Small intestine (tissue), 7 donors: ENCODE measurements around the gene IL17C. TPM values are rescaled to one million over a fixed set of nuclear protein-coding genes. Genes with fewer than 3 reads are reported as not detected.

Experiments used
- DNase-seq, 2 donors: peaks; one replicate each; pipeline versions ENCODE4 v3.0.0 to v3.0.0-alpha.2; 2013
- FAIRE-seq: peaks from 2 replicates; lab custom pipeline; 2012; peaks lifted over from hg19 to GRCh38; lab: Jason Lieb, UNC
- H3K27ac ChIP-seq, 3 donors: one replicate each; pipeline ENCODE4 v1.5.1; 2013; ENCODE audit warnings: low read length in 2 of 3, mild to moderate bottlenecking in 2 of 3, control low read depth in 1 of 3, inconsistent platforms in 1 of 3, low read depth in 1 of 3, moderate library complexity in 1 of 3
- H3K27me3 ChIP-seq, 3 donors: one replicate each; pipeline ENCODE4 v1.6.1; 2013; ENCODE audit warnings: low read length in 3 of 3, inconsistent platforms in 1 of 3; ENCODE audit not compliant: control insufficient read depth in 3 of 3, insufficient read depth in 3 of 3
- H3K36me3 ChIP-seq, 3 donors: one replicate each; pipeline ENCODE4 v1.6.1; 2013; ENCODE audit warnings: low read length in 3 of 3, inconsistent platforms in 1 of 3, low read depth in 1 of 3, mild to moderate bottlenecking in 1 of 3, moderate library complexity in 1 of 3; ENCODE audit not compliant: control insufficient read depth in 3 of 3, insufficient read depth in 2 of 3
- H3K4me1 ChIP-seq, 3 donors: one replicate each; pipeline ENCODE4 v1.6.1; 2013; ENCODE audit warnings: low read length in 2 of 3, inconsistent platforms in 1 of 3, low read depth in 1 of 3, mild to moderate bottlenecking in 1 of 3, moderate library complexity in 1 of 3; ENCODE audit not compliant: control insufficient read depth in 3 of 3, insufficient read depth in 2 of 3
- H3K4me3 ChIP-seq, 3 donors: one replicate each; pipeline ENCODE4 v1.5.1; 2013; ENCODE audit warnings: low read length in 3 of 3, control low read depth in 1 of 3, inconsistent platforms in 1 of 3, low read depth in 1 of 3, mild to moderate bottlenecking in 1 of 3, moderate library complexity in 1 of 3
- H3K9me3 ChIP-seq, 2 donors: one replicate each; pipeline ENCODE4 v1.6.1; 2013; ENCODE audit warnings: low read depth in 1 of 2, low read length in 1 of 2; ENCODE audit not compliant: control insufficient read depth in 2 of 2, insufficient read depth in 1 of 2
- WGBS, 3 donors: extraction: QIAGEN DNeasy Blood & Tissue Kit; methylation state at CpG; one replicate each; pipeline ENCODE4 v1.1.7; 2013; 5-methylcytosine and 5-hydroxymethylcytosine counted together
- polyA plus RNA-seq, 4 donors: library from polyadenylated mRNA; stranded (reverse) in 3 of 4; unstranded in 1 of 4; fragments of 200-250 nt in 3 of 4; fragments of 120-200 nt in 1 of 4; gene quantifications; one replicate each; pipeline versions ENCODE4 v1.2.1 to v1.2.3, GENCODE V29; 2013
- donor health status: healthy with polysubstance abuse.
- donor health status: control.
- donor health status: control.
- donor health status: Bipolar disorder and iron deficiency.
- donor health status: healthy.

IL17C gene
- polyA plus RNA-seq, 4 donors: 0.19 TPM; not detected in 3

DNA sequence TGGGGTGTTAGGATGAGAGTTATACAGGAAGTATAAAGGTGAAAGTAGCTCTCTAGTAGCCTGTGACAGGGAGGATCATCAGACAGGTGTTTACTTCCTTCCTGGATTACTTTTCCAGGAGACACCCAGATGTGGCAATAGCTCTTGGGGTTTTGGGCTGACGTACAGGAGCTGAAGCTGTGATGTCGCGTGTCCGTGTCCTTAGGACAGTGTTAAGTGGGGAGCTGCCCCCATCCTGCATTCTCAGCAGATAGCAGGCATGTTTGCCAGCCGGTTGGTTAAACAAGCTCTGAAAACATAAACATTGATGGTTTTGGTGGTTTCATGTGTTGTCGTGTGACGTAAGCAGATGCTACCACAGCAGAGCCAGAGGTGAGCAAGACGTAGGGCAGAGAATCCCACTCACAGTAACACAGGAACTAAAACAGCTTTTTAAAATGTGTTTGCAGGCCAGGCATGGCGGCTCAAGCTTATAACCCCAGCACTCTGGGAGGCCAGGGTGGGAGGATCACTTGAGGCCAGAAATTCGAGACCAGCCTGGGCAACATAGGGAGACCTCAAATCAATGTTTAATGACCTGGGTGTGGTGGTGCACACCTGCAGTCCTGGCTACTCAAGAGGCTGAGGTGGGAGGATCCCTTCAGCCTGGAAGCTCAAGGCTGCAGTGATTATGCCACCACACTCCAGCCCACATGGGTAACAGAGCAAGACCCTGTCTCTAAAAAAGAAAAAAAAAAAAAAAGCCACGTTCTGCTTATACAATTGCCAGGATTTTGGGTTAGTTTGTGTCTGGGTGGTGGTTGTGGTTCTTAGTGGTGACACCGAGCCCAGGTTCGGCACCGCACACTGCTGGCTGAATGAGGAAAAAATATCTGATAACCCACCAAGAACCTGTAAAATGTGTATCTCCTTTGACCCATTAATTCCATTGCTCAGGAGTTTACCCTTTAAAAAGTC lies 18.2 kb upstream of the IL17C start:
- Histone ChIP-seq H3K4me3 (no peak overlapping the region), H3K4me1 (peaks cover 0 to 35% (median 8%) of the 10 kb centered on the region in 3 donors), H3K27ac (peak overlapping the region in 1 of 3 donors; percentile 71), H3K9me3 (no peaks in the 10 kb centered on the region), H3K36me3 (peaks cover 6 to 81% (median 14%) of the 10 kb centered on the region in 3 donors), H3K27me3 (no peaks in the 10 kb centered on the region)
- no peak for FAIRE-seq
- 67 to 85% (median 69%) methylated on average over 14 of the region's 14 CpGs for WGBS, 3 donors
- DNase-seq: peak in 1 of 2 donors; percentile 62

DNA sequence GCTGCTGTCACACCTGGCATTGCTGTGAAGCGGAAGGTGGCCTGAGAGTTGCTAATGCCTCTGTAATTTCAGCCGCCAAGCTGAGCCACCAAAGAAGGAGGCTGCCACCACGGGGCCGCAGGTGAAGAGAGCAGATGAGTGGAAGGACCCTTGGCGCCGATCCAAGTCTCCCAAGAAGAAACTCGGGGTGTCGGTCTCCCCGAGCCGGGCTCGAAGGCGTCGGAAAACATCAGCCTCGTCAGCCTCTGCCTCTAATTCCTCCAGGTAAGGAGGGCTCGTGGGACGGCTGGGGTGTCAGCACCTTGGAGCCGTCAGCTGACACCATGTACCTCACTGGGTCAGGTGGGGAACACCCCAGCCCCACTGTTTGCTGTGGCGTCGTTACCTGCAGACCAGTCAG lies 16.2 kb upstream of the IL17C start:
- peaks cover 0 to 18% (median 0%) of the 10 kb centered on the region in 3 donors for H3K4me1 ChIP-seq
- no peak for FAIRE-seq
- DNase-seq: no peak
- no peaks in the 10 kb centered on the region for H3K27me3 ChIP-seq
- WGBS, 3 donors: 89 to 94% (median 90%) methylated on average over 19 of the region's 19 CpGs
- H3K36me3 ChIP-seq: peaks cover 6 to 89% (median 14%) of the 10 kb centered on the region in 3 donors
- no peak overlapping the region for H3K27ac ChIP-seq
- H3K4me3 ChIP-seq: no peak overlapping the region
- no peaks in the 10 kb centered on the region for H3K9me3 ChIP-seq

GRCh38 chr16:88622866-88623265 lies 15.5 kb upstream of the IL17C start:
- Histone ChIP-seq H3K9me3 (no peaks in the 10 kb centered on the region), H3K4me3 (no peak overlapping the region), H3K36me3 (peaks cover 6 to 91% (median 17%) of the 10 kb centered on the region in 3 donors), H3K4me1 (peaks cover 0 to 11% (median 0%) of the 10 kb centered on the region in 3 donors), H3K27me3 (no peaks in the 10 kb centered on the region), H3K27ac (no peak overlapping the region)
- 96 to 97% (median 97%) methylated on average over 27 to 29 of the region's 29 CpGs for WGBS, 3 donors
- FAIRE-seq: no peak
- no peak for DNase-seq

- DNase-seq: no peak
- FAIRE-seq: no peak
- Histone ChIP-seq H3K27ac (no peak overlapping the region), H3K9me3 (no peaks in the 10 kb centered on the region), H3K36me3 (peaks cover 6 to 91% (median 23%) of the 10 kb centered on the region in 3 donors), H3K27me3 (no peaks in the 10 kb centered on the region), H3K4me3 (no peak overlapping the region), H3K4me1 (peaks cover 0 to 1% (median 0%) of the 10 kb centered on the region in 3 donors)
- WGBS, 3 donors: 95 to 97% (median 96%) methylated on average over 13 of the region's 13 CpGs
Observed at GRCh38 chr16:88623858-88624257, 14.5 kb upstream of the IL17C start.

GRCh38 chr16:88624481-88624880 lies 13.9 kb upstream of the IL17C start:
- no peak for DNase-seq
- Histone ChIP-seq H3K9me3 (no peaks in the 10 kb centered on the region), H3K4me1 (no peaks in the 10 kb centered on the region), H3K27me3 (no peaks in the 10 kb centered on the region), H3K4me3 (no peak overlapping the region), H3K36me3 (peaks cover 6 to 89% (median 23%) of the 10 kb centered on the region in 3 donors), H3K27ac (no peak overlapping the region)
- 89 to 97% (median 95%) methylated on average over 18 of the region's 18 CpGs for WGBS, 3 donors
- no peak for FAIRE-seq

GRCh38 chr16:88624977-88625576 lies 13.3 kb upstream of the IL17C start:
- no peaks in the 10 kb centered on the region for H3K27me3 ChIP-seq
- peaks cover 6 to 89% (median 27%) of the 10 kb centered on the region in 3 donors for H3K36me3 ChIP-seq
- FAIRE-seq: no peak
- 81 to 87% (median 82%) methylated on average over 17 of the region's 17 CpGs for WGBS, 3 donors
- H3K27ac ChIP-seq: no peak overlapping the region
- no peak overlapping the region for H3K4me3 ChIP-seq
- no peaks in the 10 kb centered on the region for H3K4me1 ChIP-seq
- H3K9me3 ChIP-seq: no peaks in the 10 kb centered on the region
- no peak for DNase-seq

DNA sequence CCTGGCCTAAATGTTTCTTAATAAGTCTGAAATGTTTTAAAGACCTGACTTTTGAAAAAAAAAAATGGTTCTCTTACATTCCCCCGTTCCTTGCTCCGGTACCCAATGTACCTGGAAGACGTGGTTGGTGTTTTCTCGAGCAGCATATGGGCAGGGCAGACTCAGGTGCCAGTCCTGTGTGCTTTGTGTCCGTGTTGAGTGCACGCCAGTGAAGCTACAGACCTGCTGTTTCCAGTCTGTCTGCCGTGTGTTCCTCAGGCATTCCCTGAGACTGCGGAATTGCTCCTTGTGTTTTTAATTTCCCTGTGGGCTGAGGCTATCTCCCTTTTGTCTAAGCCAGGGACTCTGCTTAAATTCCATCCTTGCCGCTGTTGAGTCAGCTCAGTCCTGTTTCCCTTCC lies 11.7 kb upstream of the IL17C start:
- H3K27me3 ChIP-seq: no peaks in the 10 kb centered on the region
- peaks cover 9 to 94% (median 32%) of the 10 kb centered on the region in 3 donors for H3K36me3 ChIP-seq
- no peaks in the 10 kb centered on the region for H3K4me1 ChIP-seq
- no peak overlapping the region for H3K4me3 ChIP-seq
- no peak overlapping the region for H3K27ac ChIP-seq
- 95 to 96% (median 96%) methylated on average over 9 of the region's 9 CpGs for WGBS, 3 donors
- H3K9me3 ChIP-seq: no peaks in the 10 kb centered on the region
- FAIRE-seq (no peak), DNase-seq (no peak)

DNA sequence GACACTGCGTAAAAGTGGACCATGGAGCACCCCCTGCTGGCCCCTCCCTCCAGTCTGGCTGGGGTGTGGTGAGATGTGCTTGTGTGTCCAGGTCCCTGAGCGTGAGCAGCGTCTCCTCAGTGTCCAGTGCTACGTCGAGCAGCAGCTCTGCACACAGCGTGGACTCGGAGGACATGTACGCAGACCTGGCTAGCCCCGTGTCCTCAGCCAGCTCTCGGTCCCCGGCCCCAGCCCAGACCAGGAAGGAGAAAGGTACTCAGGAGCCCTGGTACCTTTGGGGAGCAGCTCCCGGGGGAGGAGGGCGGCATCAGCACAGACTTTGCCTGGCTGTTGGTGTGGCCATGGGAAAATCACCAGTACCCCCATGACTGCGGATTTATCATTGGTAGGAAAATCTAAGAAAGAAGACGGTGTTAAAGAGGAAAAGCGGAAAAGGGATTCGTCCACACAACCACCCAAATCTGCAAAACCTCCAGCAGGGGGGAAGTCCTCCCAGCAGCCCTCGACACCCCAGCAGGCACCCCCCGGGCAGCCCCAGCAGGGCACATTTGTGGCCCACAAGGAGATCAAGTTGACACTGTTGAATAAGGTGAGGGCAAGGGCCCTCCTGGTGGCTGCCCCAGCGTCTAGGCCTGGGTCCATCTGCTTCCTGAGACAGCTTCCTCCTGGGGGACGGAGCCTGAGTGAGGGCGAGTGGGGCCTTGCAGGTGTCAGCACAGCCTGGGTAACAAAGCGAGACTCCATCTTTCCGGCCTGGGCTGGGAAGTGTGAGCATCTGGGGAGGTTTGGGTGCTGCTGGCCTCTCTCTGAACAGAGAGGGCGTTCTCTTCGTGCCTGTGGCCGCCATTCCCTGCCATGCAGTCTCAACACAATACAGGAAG lies 10.6 kb upstream of the IL17C start:
- Histone ChIP-seq H3K9me3 (no peaks in the 10 kb centered on the region), H3K4me1 (no peaks in the 10 kb centered on the region), H3K4me3 (no peak overlapping the region), H3K27me3 (no peaks in the 10 kb centered on the region), H3K27ac (no peak overlapping the region), H3K36me3 (peaks cover 13 to 94% (median 33%) of the 10 kb centered on the region in 3 donors)
- DNase-seq (no peak), FAIRE-seq (no peak)
- WGBS, 3 donors: 94 to 97% (median 96%) methylated on average over 25 to 27 of the region's 27 CpGs
